Measurements from ENCODE around the gene ZNF208.

The ZNF208 gene

DNA sequence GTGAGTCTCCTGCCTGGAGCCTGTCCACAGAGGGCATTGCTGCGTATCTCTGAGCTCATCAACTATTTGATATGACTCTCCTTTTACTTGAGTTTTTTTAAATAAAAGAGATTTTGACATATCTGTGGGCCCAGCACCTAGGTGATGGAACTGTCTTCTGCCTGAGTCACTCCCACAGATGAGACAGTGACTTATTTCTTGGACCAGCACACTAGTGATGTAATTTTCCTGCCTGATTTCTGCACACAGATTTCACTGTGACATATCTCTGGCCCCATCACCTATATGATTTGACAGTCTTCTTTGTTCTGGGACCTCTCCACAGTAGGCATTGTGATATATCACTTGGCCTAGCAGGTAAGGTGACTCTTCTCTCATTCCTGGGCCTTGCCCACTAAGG is 108.2 kb downstream of the ZNF208 start:
- Histone ChIP-seq H3K9me3 (ENCODE audit: control insufficient read depth, insufficient read depth, low read depth, low read length) (no peaks in the 10 kb centered on the region), H3K4me3 (ENCODE audit: low read depth, low read length) (no peak overlapping the region), H3K27ac (ENCODE audit: extremely low read depth, low read depth, low read length) (no peak overlapping the region), H3K4me1 (ENCODE audit: control insufficient read depth, insufficient read depth, low read length) (no peaks in the 10 kb centered on the region), H3K36me3 (ENCODE audit: control insufficient read depth in 2 of 2, insufficient read depth in 1 of 2, low read length in 2 of 2) (no peaks in the 10 kb centered on the region)
- TF ChIP-seq ZNF701 (tag by site-specific recombination; IDR thresholded peaks at IDR 0.05) (no peak), ZNF335 (tag by site-specific recombination; conservative IDR thresholded peaks at IDR 0.05) (no peak), MEIS1 (CRISPR knock-in tag; IDR thresholded peaks at IDR 0.05; ENCODE audit: borderline replicate concordance) (no peak), ZNF2 (tag by site-specific recombination; IDR thresholded peaks at IDR 0.05) (no peak), KLF9 (tag by site-specific recombination; IDR thresholded peaks at IDR 0.05; ENCODE audit: low read depth) (no peak), ZNF175 (tag by site-specific recombination; IDR thresholded peaks at IDR 0.05) (no peak), KLF16 (tag by site-specific recombination; IDR thresholded peaks at IDR 0.05) (no peak)
- TF ChIP-seq, protein P1, sequence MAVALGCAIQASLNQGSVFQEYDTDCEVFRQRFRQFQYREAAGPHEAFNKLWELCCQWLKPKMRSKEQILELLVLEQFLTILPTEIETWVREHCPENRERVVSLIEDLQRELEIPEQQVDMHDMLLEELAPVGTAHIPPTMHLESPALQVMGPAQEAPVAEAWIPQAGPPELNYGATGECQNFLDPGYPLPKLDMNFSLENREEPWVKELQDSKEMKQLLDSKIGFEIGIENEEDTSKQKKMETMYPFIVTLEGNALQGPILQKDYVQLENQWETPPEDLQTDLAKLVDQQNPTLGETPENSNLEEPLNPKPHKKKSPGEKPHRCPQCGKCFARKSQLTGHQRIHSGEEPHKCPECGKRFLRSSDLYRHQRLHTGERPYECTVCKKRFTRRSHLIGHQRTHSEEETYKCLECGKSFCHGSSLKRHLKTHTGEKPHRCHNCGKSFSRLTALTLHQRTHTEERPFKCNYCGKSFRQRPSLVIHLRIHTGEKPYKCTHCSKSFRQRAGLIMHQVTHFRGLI (tag by site-specific recombination; IDR thresholded peaks at IDR 0.05): no peak
- TF ChIP-seq, protein P2, sequence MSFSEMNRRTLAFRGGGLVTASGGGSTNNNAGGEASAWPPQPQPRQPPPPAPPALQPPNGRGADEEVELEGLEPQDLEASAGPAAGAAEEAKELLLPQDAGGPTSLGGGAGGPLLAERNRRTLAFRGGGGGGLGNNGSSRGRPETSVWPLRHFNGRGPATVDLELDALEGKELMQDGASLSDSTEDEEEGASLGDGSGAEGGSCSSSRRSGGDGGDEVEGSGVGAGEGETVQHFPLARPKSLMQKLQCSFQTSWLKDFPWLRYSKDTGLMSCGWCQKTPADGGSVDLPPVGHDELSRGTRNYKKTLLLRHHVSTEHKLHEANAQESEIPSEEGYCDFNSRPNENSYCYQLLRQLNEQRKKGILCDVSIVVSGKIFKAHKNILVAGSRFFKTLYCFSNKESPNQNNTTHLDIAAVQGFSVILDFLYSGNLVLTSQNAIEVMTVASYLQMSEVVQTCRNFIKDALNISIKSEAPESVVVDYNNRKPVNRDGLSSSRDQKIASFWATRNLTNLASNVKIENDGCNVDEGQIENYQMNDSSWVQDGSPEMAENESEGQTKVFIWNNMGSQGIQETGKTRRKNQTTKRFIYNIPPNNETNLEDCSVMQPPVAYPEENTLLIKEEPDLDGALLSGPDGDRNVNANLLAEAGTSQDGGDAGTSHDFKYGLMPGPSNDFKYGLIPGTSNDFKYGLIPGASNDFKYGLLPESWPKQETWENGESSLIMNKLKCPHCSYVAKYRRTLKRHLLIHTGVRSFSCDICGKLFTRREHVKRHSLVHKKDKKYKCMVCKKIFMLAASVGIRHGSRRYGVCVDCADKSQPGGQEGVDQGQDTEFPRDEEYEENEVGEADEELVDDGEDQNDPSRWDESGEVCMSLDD (tag by site-specific recombination; IDR thresholded peaks at IDR 0.05): no peak
- TF ChIP-seq, protein P3, sequence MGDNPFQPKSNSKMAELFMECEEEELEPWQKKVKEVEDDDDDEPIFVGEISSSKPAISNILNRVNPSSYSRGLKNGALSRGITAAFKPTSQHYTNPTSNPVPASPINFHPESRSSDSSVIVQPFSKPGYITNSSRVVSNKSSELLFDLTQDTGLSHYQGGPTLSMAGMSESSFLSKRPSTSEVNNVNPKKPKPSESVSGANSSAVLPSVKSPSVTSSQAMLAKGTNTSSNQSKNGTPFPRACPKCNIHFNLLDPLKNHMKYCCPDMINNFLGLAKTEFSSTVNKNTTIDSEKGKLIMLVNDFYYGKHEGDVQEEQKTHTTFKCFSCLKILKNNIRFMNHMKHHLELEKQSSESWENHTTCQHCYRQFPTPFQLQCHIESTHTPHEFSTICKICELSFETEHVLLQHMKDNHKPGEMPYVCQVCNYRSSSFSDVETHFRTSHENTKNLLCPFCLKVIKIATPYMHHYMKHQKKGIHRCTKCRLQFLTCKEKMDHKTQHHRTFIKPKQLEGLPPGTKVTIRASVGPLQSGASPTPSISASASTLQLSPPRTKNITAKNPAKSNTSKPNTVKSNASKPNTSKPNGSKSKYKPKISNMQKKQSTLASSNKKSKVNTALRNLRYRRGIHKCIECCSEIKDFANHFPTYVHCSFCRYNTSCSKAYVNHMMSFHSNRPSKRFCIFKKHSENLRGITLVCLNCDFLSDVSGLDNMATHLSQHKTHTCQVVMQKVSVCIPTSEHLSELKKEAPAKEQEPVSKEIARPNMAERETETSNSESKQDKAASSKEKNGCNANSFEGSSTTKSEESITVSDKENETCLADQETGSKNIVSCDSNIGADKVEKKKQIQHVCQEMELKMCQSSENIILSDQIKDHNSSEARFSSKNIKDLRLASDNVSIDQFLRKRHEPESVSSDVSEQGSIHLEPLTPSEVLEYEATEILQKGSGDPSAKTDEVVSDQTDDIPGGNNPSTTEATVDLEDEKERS (tag by site-specific recombination; IDR thresholded peaks at IDR 0.05): no peak
- POLR2A ChIA-PET: no interaction called here
- CTCF ChIA-PET: no interaction called here

DNA sequence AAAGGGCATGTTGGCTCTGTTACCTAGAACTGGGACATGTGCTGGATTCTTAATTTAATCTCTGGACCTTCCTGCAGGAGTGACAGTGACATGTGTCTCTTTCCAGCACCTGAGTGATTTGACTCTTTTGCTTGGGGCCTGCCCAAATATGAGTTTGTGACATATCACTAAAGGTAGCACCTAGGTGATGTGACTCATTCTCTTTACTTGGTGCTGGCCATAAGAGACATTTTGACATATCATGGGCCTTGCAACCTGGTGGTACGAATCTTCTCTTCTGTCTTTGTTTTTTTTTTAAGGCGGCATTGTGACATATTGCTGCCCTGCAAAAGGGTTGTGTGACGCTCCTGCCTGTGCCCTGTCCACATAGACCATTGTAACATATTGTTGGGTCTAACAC is 108.9 kb downstream of the ZNF208 start:
- Histone ChIP-seq H3K27ac (ENCODE audit: extremely low read depth, low read depth, low read length) (no peak overlapping the region), H3K4me3 (ENCODE audit: low read depth, low read length) (no peak overlapping the region), H3K36me3 (ENCODE audit: control insufficient read depth in 2 of 2, insufficient read depth in 1 of 2, low read length in 2 of 2) (no peaks in the 10 kb centered on the region), H3K4me1 (ENCODE audit: control insufficient read depth, insufficient read depth, low read length) (no peaks in the 10 kb centered on the region), H3K9me3 (ENCODE audit: control insufficient read depth, insufficient read depth, low read depth, low read length) (no peaks in the 10 kb centered on the region)
- TF ChIP-seq ZNF791 (tag by site-specific recombination; IDR thresholded peaks at IDR 0.05): no peak
- POLR2A ChIA-PET: no interaction called here
- CTCF ChIA-PET: no interaction called here

DNA sequence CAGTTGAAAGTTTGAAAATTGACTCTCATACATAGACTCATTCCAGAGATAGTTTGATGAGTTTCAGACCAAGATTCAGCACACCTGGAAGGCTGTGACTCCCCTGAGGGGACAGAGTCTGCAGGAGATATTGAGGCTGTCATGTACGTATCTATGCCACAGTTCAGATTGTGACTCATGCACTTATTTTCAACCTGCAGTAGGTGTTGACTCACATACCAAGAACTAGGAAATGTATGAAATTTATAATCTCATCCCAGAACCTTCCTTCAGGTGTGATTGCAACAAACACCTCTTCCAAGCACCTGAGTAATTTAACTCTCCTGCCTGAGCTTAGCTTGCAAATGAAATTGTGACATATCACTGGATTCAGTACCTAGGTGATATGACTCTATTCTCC is 110.3 kb downstream of the ZNF208 start:
- Histone ChIP-seq H3K4me1 (ENCODE audit: control insufficient read depth, insufficient read depth, low read length) (no peaks in the 10 kb centered on the region), H3K4me3 (ENCODE audit: low read depth, low read length) (no peak overlapping the region), H3K36me3 (ENCODE audit: control insufficient read depth in 2 of 2, insufficient read depth in 1 of 2, low read length in 2 of 2) (no peaks in the 10 kb centered on the region), H3K27ac (ENCODE audit: extremely low read depth, low read depth, low read length) (no peak overlapping the region), H3K9me3 (ENCODE audit: control insufficient read depth, insufficient read depth, low read depth, low read length) (no peaks in the 10 kb centered on the region)
- CTCF ChIA-PET: no interaction called here
- POLR2A ChIA-PET: no interaction called here
- TF ChIP-seq ZNF221 (tag by site-specific recombination; IDR thresholded peaks at IDR 0.05; ENCODE audit: borderline replicate concordance): no peak
- TF ChIP-seq, protein P4, sequence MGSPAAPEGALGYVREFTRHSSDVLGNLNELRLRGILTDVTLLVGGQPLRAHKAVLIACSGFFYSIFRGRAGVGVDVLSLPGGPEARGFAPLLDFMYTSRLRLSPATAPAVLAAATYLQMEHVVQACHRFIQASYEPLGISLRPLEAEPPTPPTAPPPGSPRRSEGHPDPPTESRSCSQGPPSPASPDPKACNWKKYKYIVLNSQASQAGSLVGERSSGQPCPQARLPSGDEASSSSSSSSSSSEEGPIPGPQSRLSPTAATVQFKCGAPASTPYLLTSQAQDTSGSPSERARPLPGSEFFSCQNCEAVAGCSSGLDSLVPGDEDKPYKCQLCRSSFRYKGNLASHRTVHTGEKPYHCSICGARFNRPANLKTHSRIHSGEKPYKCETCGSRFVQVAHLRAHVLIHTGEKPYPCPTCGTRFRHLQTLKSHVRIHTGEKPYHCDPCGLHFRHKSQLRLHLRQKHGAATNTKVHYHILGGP (tag by site-specific recombination; IDR thresholded peaks at IDR 0.05): no peak
- no peak for TF ChIP-seq SCRT2 (tag by site-specific recombination; IDR thresholded peaks at IDR 0.05)
- TF ChIP-seq HOXA7 (CRISPR knock-in tag; IDR thresholded peaks at IDR 0.05; ENCODE audit: borderline replicate concordance): no peak
- TF ChIP-seq, protein P5, sequence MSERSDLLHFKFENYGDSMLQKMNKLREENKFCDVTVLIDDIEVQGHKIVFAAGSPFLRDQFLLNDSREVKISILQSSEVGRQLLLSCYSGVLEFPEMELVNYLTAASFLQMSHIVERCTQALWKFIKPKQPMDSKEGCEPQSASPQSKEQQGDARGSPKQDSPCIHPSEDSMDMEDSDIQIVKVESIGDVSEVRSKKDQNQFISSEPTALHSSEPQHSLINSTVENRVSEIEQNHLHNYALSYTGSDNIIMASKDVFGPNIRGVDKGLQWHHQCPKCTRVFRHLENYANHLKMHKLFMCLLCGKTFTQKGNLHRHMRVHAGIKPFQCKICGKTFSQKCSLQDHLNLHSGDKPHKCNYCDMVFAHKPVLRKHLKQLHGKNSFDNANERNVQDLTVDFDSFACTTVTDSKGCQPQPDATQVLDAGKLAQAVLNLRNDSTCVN (tag by site-specific recombination; optimal IDR thresholded peaks at IDR 0.05): no peak
- no peak for TF ChIP-seq HOXC10 (CRISPR knock-in tag; IDR thresholded peaks at IDR 0.05)
- no peak for TF ChIP-seq ZNF660 (tag by site-specific recombination; IDR thresholded peaks at IDR 0.05)
- no peak for TF ChIP-seq ZEB2 (tag by site-specific recombination; IDR thresholded peaks at IDR 0.05)
- no peak for TF ChIP-seq KLF16 (tag by site-specific recombination; IDR thresholded peaks at IDR 0.05)
- TF ChIP-seq, protein P6, sequence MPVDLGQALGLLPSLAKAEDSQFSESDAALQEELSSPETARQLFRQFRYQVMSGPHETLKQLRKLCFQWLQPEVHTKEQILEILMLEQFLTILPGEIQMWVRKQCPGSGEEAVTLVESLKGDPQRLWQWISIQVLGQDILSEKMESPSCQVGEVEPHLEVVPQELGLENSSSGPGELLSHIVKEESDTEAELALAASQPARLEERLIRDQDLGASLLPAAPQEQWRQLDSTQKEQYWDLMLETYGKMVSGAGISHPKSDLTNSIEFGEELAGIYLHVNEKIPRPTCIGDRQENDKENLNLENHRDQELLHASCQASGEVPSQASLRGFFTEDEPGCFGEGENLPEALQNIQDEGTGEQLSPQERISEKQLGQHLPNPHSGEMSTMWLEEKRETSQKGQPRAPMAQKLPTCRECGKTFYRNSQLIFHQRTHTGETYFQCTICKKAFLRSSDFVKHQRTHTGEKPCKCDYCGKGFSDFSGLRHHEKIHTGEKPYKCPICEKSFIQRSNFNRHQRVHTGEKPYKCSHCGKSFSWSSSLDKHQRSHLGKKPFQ (tag by site-specific recombination; IDR thresholded peaks at IDR 0.05): no peak
- TF ChIP-seq YY1 (tag by site-specific recombination; IDR thresholded peaks at IDR 0.05): no peak
- TF ChIP-seq TCF7L2 (IDR thresholded peaks at IDR 0.05; ENCODE audit: borderline replicate concordance, low read depth, low read length): no peak
